GM20431 (cell line): ENCODE results near the gene LOXL1.

Experiments used
- in situ Hi-C: fragments of 300-500 bp; cut with MseI, MboI; formaldehyde crosslinking; loops from one replicate; pipeline ENCODE4 v1.15.0; 2020; ENCODE audit warnings: low sequenced_read_pairs; ENCODE audit not compliant: unreplicated experiment

Gene LOXL1

GRCh38 chr15:73972984-73973682, 46.9 kb downstream of the LOXL1 start:
- in situ Hi-C loops: loop anchor here (10.0 kb wide), 1 partner anchor 332 kb away; no protein-coding TSS in a partner anchor

GRCh38 chr15:73973683-73974200, 47.5 kb downstream of the LOXL1 start:
- in situ Hi-C loops: loop anchor here (10.0 kb wide), 1 partner anchor 331 kb away; no protein-coding TSS in a partner anchor

GRCh38 chr15:73975440-73976125, 49.3 kb downstream of the LOXL1 start:
- in situ Hi-C loops: loop anchor here (10.0 kb wide), 1 partner anchor 329 kb away; no protein-coding TSS in a partner anchor

- in situ Hi-C loops: loop anchor here (10.0 kb wide), 1 partner anchor 326 kb away; no protein-coding TSS in a partner anchor
Measured at GRCh38 chr15:73978896-73979295, 52.6 kb downstream of the LOXL1 start.

GRCh38 chr15:73979636-73980035, 53.4 kb downstream of the LOXL1 start:
- in situ Hi-C loops: loop anchor here (10.0 kb wide), 1 partner anchor 325 kb away; no protein-coding TSS in a partner anchor

- in situ Hi-C loops: no loop called here
Measured at GRCh38 chr15:73981761-73982221, 55.5 kb downstream of the LOXL1 start.

GRCh38 chr15:73982222-73982962, 56.1 kb downstream of the LOXL1 start:
- in situ Hi-C loops: no loop called here

GRCh38 chr15:73983211-73983727, 57.0 kb downstream of the LOXL1 start:
- in situ Hi-C loops: no loop called here

- in situ Hi-C loops: no loop called here
Measured at GRCh38 chr15:73983773-73984172, 57.5 kb downstream of the LOXL1 start.

GRCh38 chr15:73984208-73984979, 58.1 kb downstream of the LOXL1 start:
- in situ Hi-C loops: no loop called here

- in situ Hi-C loops: no loop called here
Measured at GRCh38 chr15:73985101-73985873, 59.0 kb downstream of the LOXL1 start.

GRCh38 chr15:73986055-73986775, 60.0 kb downstream of the LOXL1 start:
- in situ Hi-C loops: no loop called here

- in situ Hi-C loops: no loop called here
Measured at GRCh38 chr15:73986776-73987056, 60.5 kb downstream of the LOXL1 start.

GRCh38 chr15:73987250-73987649, 61.0 kb downstream of the LOXL1 start:
- in situ Hi-C loops: no loop called here

- in situ Hi-C loops: no loop called here
Measured at GRCh38 chr15:73987681-73988444, 61.6 kb downstream of the LOXL1 start.

GRCh38 chr15:73988445-73988969, 62.2 kb downstream of the LOXL1 start:
- in situ Hi-C loops: no loop called here
